Measurements from ENCODE around the gene LRRC18.

DNA sequence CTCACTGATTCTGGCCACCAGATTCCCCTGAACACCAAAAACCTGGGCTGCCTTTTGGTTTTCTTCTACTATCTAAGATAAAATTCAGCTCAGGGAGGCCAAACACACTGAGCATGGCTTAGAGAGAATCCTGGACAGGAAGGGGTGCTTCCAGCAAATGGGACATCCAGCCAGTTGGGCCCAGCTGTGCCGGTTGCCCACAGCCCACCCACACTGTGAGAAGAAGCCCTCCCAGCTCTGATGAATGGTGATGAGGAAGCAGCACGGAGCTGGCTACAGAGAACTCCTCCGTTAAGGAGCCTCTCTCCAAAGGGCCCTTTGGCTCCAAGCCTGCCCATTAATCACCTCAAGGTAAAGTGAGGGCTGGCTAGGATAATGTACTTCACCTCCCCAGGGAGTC, 15.9 kb downstream of the LRRC18 start:
- TF ChIP-seq EZH2 (IDR thresholded peaks at IDR 0.05; ENCODE audit: borderline replicate concordance, low read depth, low read length, severe bottlenecking) (no peak), POLR2AphosphoS5 (IDR thresholded peaks at IDR 0.05; ENCODE audit: insufficient read depth, low read depth, low read length) (no peak), POLR2A (IDR thresholded peaks at IDR 0.05; ENCODE audit: low read depth, low read length) (no peak), JUN (IDR thresholded peaks at IDR 0.05; ENCODE audit: borderline replicate concordance, insufficient read depth, insufficient read length, low read depth) (no peak)
- TF ChIP-seq, protein P1, sequence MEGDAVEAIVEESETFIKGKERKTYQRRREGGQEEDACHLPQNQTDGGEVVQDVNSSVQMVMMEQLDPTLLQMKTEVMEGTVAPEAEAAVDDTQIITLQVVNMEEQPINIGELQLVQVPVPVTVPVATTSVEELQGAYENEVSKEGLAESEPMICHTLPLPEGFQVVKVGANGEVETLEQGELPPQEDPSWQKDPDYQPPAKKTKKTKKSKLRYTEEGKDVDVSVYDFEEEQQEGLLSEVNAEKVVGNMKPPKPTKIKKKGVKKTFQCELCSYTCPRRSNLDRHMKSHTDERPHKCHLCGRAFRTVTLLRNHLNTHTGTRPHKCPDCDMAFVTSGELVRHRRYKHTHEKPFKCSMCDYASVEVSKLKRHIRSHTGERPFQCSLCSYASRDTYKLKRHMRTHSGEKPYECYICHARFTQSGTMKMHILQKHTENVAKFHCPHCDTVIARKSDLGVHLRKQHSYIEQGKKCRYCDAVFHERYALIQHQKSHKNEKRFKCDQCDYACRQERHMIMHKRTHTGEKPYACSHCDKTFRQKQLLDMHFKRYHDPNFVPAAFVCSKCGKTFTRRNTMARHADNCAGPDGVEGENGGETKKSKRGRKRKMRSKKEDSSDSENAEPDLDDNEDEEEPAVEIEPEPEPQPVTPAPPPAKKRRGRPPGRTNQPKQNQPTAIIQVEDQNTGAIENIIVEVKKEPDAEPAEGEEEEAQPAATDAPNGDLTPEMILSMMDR (IDR thresholded peaks at IDR 0.05; ENCODE audit: extremely low read depth in 1 of 2, insufficient read depth in 1 of 2, low read depth in 1 of 2, low read length in 2 of 2): no peak
- TF ChIP-seq, protein P2, sequence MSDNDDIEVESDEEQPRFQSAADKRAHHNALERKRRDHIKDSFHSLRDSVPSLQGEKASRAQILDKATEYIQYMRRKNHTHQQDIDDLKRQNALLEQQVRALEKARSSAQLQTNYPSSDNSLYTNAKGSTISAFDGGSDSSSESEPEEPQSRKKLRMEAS (IDR thresholded peaks at IDR 0.05; ENCODE audit: insufficient read depth, insufficient read length): no peak
